HepG2 (cell line): ENCODE measurements around the gene METTL26. TPM values are rescaled to one million over a fixed set of nuclear protein-coding genes. Genes with fewer than 3 reads are reported as not detected.

Experiments used
- ARNT ChIP-seq: fragments of 450-650 bp; IDR thresholded peaks from 2 replicates; pipeline ENCODE4 v1.6.1; 2017
- ATF7 ChIP-seq, 2 experiments: fragments of 450-650 bp in 1 of 2; sonication (generic) in 1 of 2; formaldehyde crosslinking in 1 of 2; IDR thresholded peaks; 2 replicates each; pipeline versions ENCODE4 v1.4.0 to v1.6.1; 2016 to 2020; ENCODE audit warnings: antibody characterized with exemption in 1 of 2, mild to moderate bottlenecking in 1 of 2, missing genetic modification reagents in 1 of 2
- DBP ChIP-seq: sonication (generic); formaldehyde crosslinking; IDR thresholded peaks from 2 replicates; pipeline ENCODE4 v1.4.0; 2020; ENCODE audit warnings: missing genetic modification reagents; ENCODE audit errors: not compliant biosample characterization
- ERF ChIP-seq: IDR thresholded peaks from 2 replicates; pipeline ENCODE4 v1.6.1; 2018; ENCODE audit warnings: missing biosample characterization, missing genetic modification reagents
- GFI1 ChIP-seq: sonication (generic); formaldehyde crosslinking; IDR thresholded peaks from 2 replicates; pipeline ENCODE4 v1.5.0; 2020; ENCODE audit warnings: missing genetic modification reagents, mild to moderate bottlenecking, borderline replicate concordance
- MED1 ChIP-seq: sonication (generic); formaldehyde crosslinking; IDR thresholded peaks from 2 replicates; pipeline ENCODE4 v1.4.0; 2020; ENCODE audit warnings: missing genetic modification reagents
- MLX ChIP-seq: IDR thresholded peaks from 2 replicates; pipeline ENCODE4 v1.6.1; 2016
- NCOA2 ChIP-seq: sonication (generic); formaldehyde crosslinking; IDR thresholded peaks from 2 replicates; pipeline ENCODE4 v1.8.0; 2022; ENCODE audit warnings: inconsistent platforms
- SKIL ChIP-seq: sonication (generic); formaldehyde crosslinking; IDR thresholded peaks from 2 replicates; pipeline ENCODE4 v1.8.0; 2022; ENCODE audit warnings: missing genetic modification reagents, mild to moderate bottlenecking, moderate library complexity, borderline replicate concordance
- TEAD3 ChIP-seq: optimal IDR thresholded peaks from 2 replicates; pipeline ENCODE3; 2016; ENCODE audit warnings: borderline replicate concordance
- ZNF121 ChIP-seq: sonication (generic); formaldehyde crosslinking; IDR thresholded peaks from 2 replicates; pipeline ENCODE4 v1.5.0; 2020; ENCODE audit warnings: mild to moderate bottlenecking, missing genetic modification reagents
- ZNF235 ChIP-seq: sonication (generic); formaldehyde crosslinking; IDR thresholded peaks from 2 replicates; pipeline ENCODE4 v1.8.1; 2023; ENCODE audit warnings: mild to moderate bottlenecking, missing genetic modification reagents, borderline replicate concordance
- ZNF317 ChIP-seq: sonication (generic); formaldehyde crosslinking; IDR thresholded peaks from 2 replicates; pipeline ENCODE4 v1.5.0; 2020; ENCODE audit warnings: mild to moderate bottlenecking, missing genetic modification reagents
- ZNF367 ChIP-seq: sonication (generic); formaldehyde crosslinking; IDR thresholded peaks from 2 replicates; pipeline ENCODE4 v1.4.0; 2020; ENCODE audit warnings: missing genetic modification reagents, borderline replicate concordance
- ZNF451 ChIP-seq: sonication (generic); formaldehyde crosslinking; IDR thresholded peaks from 2 replicates; pipeline ENCODE4 v1.5.0; 2020; ENCODE audit warnings: mild to moderate bottlenecking, missing genetic modification reagents
- ZNF460 ChIP-seq: sonication (generic); formaldehyde crosslinking; IDR thresholded peaks from 2 replicates; pipeline ENCODE4 v1.5.1; 2020; ENCODE audit warnings: missing genetic modification reagents, mild to moderate bottlenecking, borderline replicate concordance
- ZNF557 ChIP-seq: sonication (generic); formaldehyde crosslinking; IDR thresholded peaks from 2 replicates; pipeline ENCODE4 v1.4.0; 2020; ENCODE audit warnings: missing genetic modification reagents
- ZNF776 ChIP-seq: sonication (generic); formaldehyde crosslinking; IDR thresholded peaks from 2 replicates; pipeline ENCODE4 v1.4.0; 2020; ENCODE audit warnings: mild to moderate bottlenecking, missing genetic modification reagents
- polyA plus RNA-seq, 8 experiments: library from polyadenylated mRNA; depleted of rRNA in 3 of 8; stranded (reverse) in 7 of 8; unstranded in 1 of 8; fragments of >200 nt; fragmentation: Illumina TruSeq in 4 of 8; extraction: Trizol in 4 of 8; gene quantifications; 2 replicates each; pipeline versions ENCODE4 v1.2.1 to v1.2.3, GENCODE V29; 2011 to 2016; ENCODE audit warnings: low read depth in 4 of 8, missing spikeins in 1 of 8, mixed read lengths in 1 of 8; ENCODE audit not compliant: insufficient read depth in 1 of 8
- total RNA-seq, 5 experiments: library from RNA; depleted of rRNA; stranded (reverse); fragments of >200 nt; fragmentation: Illumina TruSeq; extraction: Trizol; gene quantifications; 2 replicates each; pipeline ENCODE4 v1.2.3, GENCODE V29; 2016; ENCODE audit warnings: low read depth in 1 of 5
- TF ChIP-seq, protein P1 (sequence below): sonication (generic); formaldehyde crosslinking; IDR thresholded peaks from 2 replicates; pipeline ENCODE4 v1.4.0; 2020; ENCODE audit warnings: missing genetic modification reagents
- TF ChIP-seq, protein P2 (sequence below): sonication (generic); formaldehyde crosslinking; IDR thresholded peaks from 2 replicates; pipeline ENCODE4 v1.8.1; 2023; ENCODE audit warnings: missing genetic modification reagents, inconsistent platforms, borderline replicate concordance
- TF ChIP-seq, protein P3 (sequence below): conservative IDR thresholded peaks from 2 replicates; pipeline ENCODE4 v1.6.1; 2018; ENCODE audit warnings: missing genetic modification reagents

METTL26 gene
- total and polyA plus RNA-seq, 2 of the 13 experiments (the other 11 are each of a cell fraction or from before 2014, with no cell fraction given): 65.5 to 70.1 TPM

DNA sequence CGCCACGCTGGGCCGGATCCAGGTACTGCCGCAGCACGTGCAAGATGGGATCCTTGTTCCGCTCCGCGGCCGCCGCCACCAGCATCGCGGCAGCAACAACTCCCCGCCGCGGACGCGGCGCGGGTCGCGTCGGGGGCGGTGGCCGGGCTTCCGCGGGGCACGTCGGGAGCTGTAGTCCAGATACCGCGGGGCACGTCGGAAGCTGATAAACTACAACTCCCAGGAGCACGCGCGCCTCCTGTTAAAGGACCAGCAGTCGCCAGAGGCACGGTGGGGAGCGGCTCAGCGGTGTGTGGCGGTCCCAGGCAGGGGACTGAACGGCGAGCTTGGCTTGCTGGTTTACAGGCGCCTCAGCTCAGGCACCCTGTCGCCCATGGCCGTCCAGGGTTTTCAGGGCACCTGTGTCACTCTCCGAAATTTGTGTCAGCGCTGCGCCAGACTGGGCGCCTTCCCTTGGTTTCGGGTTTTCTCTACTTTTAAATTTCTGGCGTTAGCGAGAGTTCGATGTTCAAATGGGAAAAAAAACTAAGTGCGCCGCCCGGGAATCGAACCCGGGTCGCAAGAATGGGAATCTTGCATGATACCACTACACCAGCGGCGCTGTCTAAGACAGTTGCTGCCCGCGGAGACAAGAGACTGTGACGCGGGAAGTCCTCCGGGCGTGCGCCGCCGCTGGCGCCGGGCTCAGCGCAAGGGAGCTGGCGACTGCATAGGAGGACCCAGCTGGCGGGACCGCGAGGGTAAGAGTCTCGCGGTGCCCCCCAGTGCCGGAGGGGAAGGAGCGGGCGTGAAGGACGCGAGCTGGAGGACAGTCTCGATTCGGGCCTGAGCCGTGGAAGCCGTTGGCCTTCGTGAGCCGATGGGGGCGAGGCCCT lies at the start of gene METTL26 (continued):
- peak; percentile 22; the same call in 1 of the 2 replicates for TF ChIP-seq SKIL (CRISPR knock-in tag)
- no peak for TF ChIP-seq ARNT
- no peak for TF ChIP-seq ZNF367
- no peak for TF ChIP-seq ZNF451 (CRISPR knock-in tag)
- TF ChIP-seq ZNF557: no peak
- TF ChIP-seq DBP: no peak
- TF ChIP-seq, protein P1, sequence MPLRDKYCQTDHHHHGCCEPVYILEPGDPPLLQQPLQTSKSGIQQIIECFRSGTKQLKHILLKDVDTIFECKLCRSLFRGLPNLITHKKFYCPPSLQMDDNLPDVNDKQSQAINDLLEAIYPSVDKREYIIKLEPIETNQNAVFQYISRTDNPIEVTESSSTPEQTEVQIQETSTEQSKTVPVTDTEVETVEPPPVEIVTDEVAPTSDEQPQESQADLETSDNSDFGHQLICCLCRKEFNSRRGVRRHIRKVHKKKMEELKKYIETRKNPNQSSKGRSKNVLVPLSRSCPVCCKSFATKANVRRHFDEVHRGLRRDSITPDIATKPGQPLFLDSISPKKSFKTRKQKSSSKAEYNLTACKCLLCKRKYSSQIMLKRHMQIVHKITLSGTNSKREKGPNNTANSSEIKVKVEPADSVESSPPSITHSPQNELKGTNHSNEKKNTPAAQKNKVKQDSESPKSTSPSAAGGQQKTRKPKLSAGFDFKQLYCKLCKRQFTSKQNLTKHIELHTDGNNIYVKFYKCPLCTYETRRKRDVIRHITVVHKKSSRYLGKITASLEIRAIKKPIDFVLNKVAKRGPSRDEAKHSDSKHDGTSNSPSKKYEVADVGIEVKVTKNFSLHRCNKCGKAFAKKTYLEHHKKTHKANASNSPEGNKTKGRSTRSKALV (CRISPR knock-in tag): peak; percentile 61; the same call in 1 of the 2 replicates
- TF ChIP-seq ZNF460: no peak
- TF ChIP-seq ERF (CRISPR knock-in tag): peak; percentile 57; the same call in 1 of the 2 replicates
- TF ChIP-seq ZNF776: peak; percentile 87
- TF ChIP-seq, protein P2, sequence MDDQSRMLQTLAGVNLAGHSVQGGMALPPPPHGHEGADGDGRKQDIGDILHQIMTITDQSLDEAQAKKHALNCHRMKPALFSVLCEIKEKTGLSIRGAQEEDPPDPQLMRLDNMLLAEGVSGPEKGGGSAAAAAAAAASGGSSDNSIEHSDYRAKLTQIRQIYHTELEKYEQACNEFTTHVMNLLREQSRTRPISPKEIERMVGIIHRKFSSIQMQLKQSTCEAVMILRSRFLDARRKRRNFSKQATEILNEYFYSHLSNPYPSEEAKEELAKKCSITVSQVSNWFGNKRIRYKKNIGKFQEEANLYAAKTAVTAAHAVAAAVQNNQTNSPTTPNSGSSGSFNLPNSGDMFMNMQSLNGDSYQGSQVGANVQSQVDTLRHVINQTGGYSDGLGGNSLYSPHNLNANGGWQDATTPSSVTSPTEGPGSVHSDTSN (CRISPR knock-in tag): no peak
- peak; percentile 12; the same call in 1 of the 2 replicates for TF ChIP-seq MED1 (CRISPR knock-in tag)
- TF ChIP-seq, protein P3, sequence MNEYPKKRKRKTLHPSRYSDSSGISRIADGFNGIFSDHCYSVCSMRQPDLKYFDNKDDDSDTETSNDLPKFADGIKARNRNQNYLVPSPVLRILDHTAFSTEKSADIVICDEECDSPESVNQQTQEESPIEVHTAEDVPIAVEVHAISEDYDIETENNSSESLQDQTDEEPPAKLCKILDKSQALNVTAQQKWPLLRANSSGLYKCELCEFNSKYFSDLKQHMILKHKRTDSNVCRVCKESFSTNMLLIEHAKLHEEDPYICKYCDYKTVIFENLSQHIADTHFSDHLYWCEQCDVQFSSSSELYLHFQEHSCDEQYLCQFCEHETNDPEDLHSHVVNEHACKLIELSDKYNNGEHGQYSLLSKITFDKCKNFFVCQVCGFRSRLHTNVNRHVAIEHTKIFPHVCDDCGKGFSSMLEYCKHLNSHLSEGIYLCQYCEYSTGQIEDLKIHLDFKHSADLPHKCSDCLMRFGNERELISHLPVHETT (CRISPR knock-in tag): no peak
- TF ChIP-seq TEAD3 (CRISPR knock-in tag): peak; percentile 64
- no peak for TF ChIP-seq MLX
- TF ChIP-seq ZNF121 (CRISPR knock-in tag): no peak
- 0 out of 2 replicates have a peak, but pooled peaks have one; percentile 11 for TF ChIP-seq NCOA2
- peak; percentile 70; the same call in 1 of the 2 replicates for TF ChIP-seq GFI1 (CRISPR knock-in tag)
- no peak; the same call in 1 of the 2 replicates for TF ChIP-seq ZNF317
- TF ChIP-seq ZNF235 (CRISPR knock-in tag): no peak; the same call in 1 of the 2 replicates
- no peak for TF ChIP-seq ATF7 (IDR thresholded peaks at IDR 0.05)
- no peak for TF ChIP-seq ATF7 (CRISPR knock-in tag; IDR thresholded peaks at IDR 0.05)
